GM12873 (cell line): ENCODE measurements around the gene KLHL24.

Experiments
- TF ChIP-seq, protein P1 (sequence below): IDR thresholded peaks from 2 replicates; pipeline ENCODE4 v1.5.1; 2012; ENCODE audit warnings: low read depth, mild to moderate bottlenecking, moderate library complexity, low read length, control low read depth; ENCODE audit not compliant: insufficient read depth; ENCODE audit errors: missing control alignments

Gene KLHL24

DNA sequence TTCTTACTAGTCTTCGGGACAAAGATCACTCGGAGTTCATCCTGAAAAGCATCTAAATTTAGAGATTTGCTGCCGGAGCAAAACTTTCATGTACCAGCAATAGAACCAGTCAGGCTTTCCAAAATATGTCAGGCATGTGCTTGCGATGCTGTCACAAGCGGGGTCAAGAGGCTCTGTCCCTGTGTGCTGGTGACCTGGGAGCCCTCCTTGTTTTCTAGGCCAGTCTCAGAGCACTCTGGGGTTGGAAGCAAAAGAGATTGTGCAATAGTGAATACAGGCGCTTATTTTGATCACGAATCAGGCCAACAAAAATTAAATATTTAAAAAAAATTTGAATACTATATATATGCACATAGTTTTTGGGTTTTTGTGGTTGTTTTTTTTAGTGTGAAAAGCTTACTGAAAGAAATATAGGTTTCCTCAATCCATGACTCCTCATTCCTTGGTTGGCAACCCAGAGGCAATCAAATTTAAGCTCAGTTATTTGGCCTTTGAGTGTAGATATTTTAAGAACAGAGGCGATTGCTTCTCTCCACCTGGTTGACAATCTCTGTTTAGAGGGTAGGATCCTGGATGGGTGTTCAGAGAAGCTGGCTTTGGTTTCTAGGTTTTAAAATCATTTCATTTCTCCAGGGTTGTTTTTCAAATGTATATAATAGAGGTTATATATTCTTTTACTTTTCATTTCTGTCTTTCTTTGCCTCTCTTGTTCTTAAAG, 8.4 kb upstream of the KLHL24 start:
- TF ChIP-seq, protein P1, sequence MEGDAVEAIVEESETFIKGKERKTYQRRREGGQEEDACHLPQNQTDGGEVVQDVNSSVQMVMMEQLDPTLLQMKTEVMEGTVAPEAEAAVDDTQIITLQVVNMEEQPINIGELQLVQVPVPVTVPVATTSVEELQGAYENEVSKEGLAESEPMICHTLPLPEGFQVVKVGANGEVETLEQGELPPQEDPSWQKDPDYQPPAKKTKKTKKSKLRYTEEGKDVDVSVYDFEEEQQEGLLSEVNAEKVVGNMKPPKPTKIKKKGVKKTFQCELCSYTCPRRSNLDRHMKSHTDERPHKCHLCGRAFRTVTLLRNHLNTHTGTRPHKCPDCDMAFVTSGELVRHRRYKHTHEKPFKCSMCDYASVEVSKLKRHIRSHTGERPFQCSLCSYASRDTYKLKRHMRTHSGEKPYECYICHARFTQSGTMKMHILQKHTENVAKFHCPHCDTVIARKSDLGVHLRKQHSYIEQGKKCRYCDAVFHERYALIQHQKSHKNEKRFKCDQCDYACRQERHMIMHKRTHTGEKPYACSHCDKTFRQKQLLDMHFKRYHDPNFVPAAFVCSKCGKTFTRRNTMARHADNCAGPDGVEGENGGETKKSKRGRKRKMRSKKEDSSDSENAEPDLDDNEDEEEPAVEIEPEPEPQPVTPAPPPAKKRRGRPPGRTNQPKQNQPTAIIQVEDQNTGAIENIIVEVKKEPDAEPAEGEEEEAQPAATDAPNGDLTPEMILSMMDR, result no peak

DNA sequence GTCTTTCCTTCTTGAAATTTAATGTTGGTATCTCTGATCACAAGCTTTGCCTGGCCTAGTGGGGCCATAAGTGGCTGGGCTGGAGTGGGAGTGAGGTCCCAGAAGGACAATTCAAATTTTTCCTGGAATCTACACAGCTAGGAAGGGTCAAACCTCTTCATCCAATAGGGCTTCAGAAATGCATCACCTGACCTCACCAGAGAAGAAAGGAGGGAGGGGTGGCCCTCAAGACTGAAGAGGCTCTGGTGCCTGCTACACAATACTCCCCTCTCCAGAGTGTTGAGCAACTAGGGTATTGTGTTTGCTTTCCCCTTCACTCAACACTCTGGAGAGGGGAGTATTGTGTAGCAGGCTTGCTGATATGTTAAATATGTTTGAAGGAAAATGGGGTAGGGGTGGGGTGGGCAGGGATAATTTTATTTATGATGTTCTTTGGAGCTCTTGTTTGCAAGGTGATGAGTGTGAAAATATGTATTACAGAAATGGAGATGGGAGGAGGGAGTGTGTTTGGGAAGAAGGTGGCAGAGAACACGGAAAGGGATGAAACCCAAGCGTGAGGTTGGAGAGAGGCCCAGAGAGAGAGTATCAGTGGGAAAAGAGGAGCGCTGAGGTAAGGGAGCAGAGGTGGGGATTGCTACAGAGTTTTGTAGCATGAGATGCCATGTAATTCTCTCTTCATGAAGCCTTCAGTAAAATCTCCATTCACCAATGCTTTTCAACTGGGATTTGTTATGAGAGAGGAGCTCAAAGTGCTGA, 5.7 kb upstream of the KLHL24 start:
- TF ChIP-seq, protein P1, result no peak

DNA sequence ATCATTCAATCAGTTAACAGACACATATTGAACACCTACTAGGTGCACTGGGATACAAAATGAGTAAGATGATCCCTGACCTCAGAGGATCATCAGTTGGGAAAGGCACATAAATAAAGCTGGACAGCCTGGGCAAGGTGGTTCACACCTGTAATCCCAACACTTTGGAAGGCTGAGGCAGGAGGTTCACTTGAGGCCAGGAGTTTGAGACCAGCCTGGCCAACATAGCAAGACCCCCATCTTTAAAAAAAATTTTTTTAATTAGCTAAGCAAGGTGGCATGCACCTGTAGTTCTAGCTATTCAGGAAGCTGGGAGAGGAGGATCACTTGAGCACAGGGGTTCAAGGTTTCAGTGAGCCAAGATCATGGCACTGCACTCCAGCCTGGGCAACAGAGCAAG, 3.7 kb upstream of the KLHL24 start:
- TF ChIP-seq, protein P1, result no peak

DNA sequence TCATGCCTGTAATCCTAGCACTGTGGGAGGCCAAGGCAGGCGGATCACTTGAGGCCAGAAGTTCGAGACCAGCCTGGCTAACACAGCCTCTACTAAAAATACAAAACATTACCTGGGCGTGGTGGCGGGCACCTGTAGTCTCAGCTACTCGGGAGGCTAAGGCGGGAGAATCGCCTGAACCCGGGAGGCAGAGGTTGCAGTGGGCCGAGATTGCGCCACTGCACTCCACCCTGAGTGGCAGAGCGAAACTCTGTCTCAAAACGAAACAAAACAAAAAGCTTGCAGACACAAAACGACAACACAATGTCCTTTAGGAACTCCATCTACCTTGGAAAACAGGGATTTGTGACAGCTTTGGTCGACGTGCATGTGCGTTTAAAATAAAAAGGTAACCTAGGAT, 716 bp upstream of the KLHL24 start:
- TF ChIP-seq, protein P1, result no peak

DNA sequence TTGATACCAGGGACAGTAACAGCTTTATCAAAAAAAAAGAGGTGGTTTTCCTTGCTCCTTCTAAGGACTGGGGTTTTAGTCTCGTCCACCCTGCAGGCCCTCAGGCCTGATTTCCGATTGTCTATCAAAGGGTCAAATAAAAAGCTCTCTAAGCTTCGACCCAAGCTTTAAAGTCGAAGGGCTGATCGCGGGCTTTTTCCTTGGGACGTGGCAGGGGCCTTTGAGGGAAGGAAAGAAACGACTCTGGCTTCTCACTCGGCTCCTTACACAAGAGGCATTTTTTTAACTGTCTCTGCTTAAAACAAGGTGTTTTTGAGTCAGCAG, 354 bp upstream of the KLHL24 start:
- TF ChIP-seq, protein P1, result no peak

DNA sequence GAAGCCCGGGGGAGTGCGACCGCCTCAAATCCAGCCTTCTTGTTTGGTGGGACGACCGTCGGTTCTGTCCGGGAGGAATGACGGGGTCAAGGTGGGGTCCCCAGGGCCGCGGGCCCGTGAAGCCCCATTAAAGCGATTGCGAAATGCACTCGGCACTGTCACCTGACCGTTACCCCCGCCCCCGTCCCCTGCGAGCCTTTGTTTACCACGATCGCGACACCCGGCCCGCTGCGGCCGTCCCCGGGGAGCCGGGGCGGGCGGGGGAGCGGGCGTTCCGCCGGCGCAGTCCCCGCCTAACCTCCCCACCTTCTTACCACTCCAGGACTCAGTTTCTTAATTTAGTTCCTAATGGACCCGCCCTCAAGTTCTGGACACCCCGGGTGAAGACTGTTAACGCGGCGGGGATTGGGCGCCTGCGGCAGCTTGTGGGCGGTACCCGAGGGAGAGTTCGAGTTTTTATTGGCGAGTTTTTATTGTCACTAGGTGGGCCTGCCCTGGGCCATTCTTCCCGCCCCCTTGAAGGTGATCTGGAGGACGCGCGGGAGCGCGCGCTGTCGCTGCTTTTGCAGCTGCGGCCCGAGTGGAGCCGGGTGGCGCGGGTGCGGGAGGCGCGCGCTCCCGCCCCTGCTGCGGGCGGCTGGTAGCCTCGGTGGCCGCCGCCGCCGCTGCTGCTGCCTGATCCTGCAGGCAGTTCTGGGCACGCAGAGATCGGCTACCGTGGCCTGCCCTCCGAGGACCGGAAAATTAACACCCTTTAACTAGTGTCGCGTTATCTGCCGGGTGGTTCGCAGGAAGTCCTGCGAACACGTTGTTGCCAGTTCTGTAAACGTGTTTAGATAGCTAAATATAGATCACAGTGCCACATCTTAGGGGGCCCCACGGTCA, 1.0 kb downstream of the KLHL24 start:
- TF ChIP-seq, protein P1, result no peak

DNA sequence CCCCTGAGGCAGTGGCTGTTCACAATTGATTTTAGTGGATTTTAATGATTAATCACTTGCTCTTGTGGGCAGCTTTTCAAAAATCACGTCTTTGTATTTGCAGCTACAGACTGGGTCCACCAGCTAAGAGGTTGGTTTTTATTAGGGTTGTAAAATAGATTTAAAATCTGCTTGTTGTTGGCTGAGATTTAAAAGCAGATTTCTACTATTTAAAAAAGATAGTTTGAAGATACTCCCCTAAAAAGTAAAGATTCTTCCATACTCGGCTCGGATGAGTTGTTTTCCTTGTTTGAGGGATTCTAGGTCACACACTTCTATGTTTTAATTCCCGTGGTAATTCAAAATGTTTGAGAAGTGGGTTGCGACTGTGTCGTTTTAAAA, 1.7 kb downstream of the KLHL24 start:
- TF ChIP-seq, protein P1, result no peak
